ENCODE measurements around the gene PPP3CA.

PPP3CA gene

GRCh38 chr4:101081695-101082369 is 265.5 kb downstream of the PPP3CA start:
- no peak for DNase-seq

GRCh38 chr4:101081166-101081565 is 266.2 kb downstream of the PPP3CA start:
- no peak for DNase-seq

- DNase-seq: no peak
These were observed 268.4 kb downstream of the PPP3CA start for GRCh38 chr4:101078950-101079349.

GRCh38 chr4:101076032-101076431 is 271.3 kb downstream of the PPP3CA start:
- DNase-seq: no peak

- DNase-seq: no peak
These were observed 271.8 kb downstream of the PPP3CA start for GRCh38 chr4:101075536-101075935.

- no peak for DNase-seq
These were observed 273.0 kb downstream of the PPP3CA start for GRCh38 chr4:101074326-101074725.

- no peak for DNase-seq
These were observed 276.1 kb downstream of the PPP3CA start for GRCh38 chr4:101071241-101071640.

- no peak for DNase-seq
These were observed 279.2 kb downstream of the PPP3CA start for GRCh38 chr4:101068115-101068514.

- DNase-seq: no peak
These were observed 279.9 kb downstream of the PPP3CA start for GRCh38 chr4:101067383-101067782.

- no peak for DNase-seq
These were observed 280.6 kb downstream of the PPP3CA start for GRCh38 chr4:101066626-101067170.

- no peak for DNase-seq
These were observed 281.3 kb downstream of the PPP3CA start for GRCh38 chr4:101065935-101066485.

GRCh38 chr4:101065346-101065745 is 282.0 kb downstream of the PPP3CA start:
- no peak for DNase-seq

GRCh38 chr4:101064541-101065180 is 282.7 kb downstream of the PPP3CA start:
- no peak for DNase-seq

GRCh38 chr4:101055392-101055791 is 291.9 kb downstream of the PPP3CA start:
- DNase-seq: no peak

GRCh38 chr4:101050837-101051205 is 296.5 kb downstream of the PPP3CA start:
- DNase-seq: no peak

GRCh38 chr4:101050088-101050836 is 297.1 kb downstream of the PPP3CA start:
- no peak for DNase-seq

- no peak for DNase-seq
These were observed 297.8 kb downstream of the PPP3CA start for GRCh38 chr4:101049549-101050001.

- DNase-seq: no peak
These were observed 302.6 kb downstream of the PPP3CA start for GRCh38 chr4:101044766-101045165.

- DNase-seq: no peak
These were observed 304.5 kb downstream of the PPP3CA start for GRCh38 chr4:101042847-101043246.

- no peak for DNase-seq
These were observed 306.6 kb downstream of the PPP3CA start for GRCh38 chr4:101040776-101041175.

- no peak for DNase-seq
These were observed 308.0 kb downstream of the PPP3CA start for GRCh38 chr4:101039367-101039766.

GRCh38 chr4:101037938-101038413 is 309.4 kb downstream of the PPP3CA start:
- no peak for DNase-seq

- DNase-seq: no peak
These were observed 310.1 kb downstream of the PPP3CA start for GRCh38 chr4:101037249-101037648.
